K562 (cell line): ENCODE measurements around the gene CXCL6. TPM values are rescaled to one million over a fixed set of nuclear protein-coding genes. Genes with fewer than 3 reads are reported as not detected.

ENCODE experiments used
- CBX8 ChIP-seq: fragments of 200-600 bp; sonication (generic); IDR thresholded peaks from 2 replicates; pipeline ENCODE4 v1.6.1; 2012; ENCODE audit warnings: borderline replicate concordance, mixed run types, low read depth, mild to moderate bottlenecking, moderate library complexity, mixed read lengths, low read length, control low read depth, inconsistent platforms; ENCODE audit not compliant: poor library complexity, severe bottlenecking; ENCODE audit errors: extremely low read depth
- CUX1 ChIP-seq: fragments of 200-800 bp; sonication (Bioruptor generic); IDR thresholded peaks from 2 replicates; pipeline ENCODE4 v1.6.1; 2016; ENCODE audit warnings: missing genetic modification characterization, missing compliant biosample characterization
- MGA ChIP-seq: fragments of 450-650 bp; IDR thresholded peaks from 2 replicates; pipeline ENCODE4 v1.6.1; 2016; ENCODE audit warnings: mild to moderate bottlenecking, moderate library complexity
- ZEB2 ChIP-seq: fragments of 450-650 bp; IDR thresholded peaks from 2 replicates; pipeline ENCODE4 v1.6.1; 2016
- ZNF277 ChIP-seq: fragments of 250-450 bp; sonication (Bioruptor Pico); IDR thresholded peaks from 2 replicates; pipeline ENCODE4 v1.8.0; 2022; ENCODE audit warnings: inconsistent platforms, mild to moderate bottlenecking, moderate library complexity, borderline replicate concordance
- ZNF398 ChIP-seq: fragments of 250-450 bp; sonication (Bioruptor Pico); IDR thresholded peaks from 2 replicates; pipeline ENCODE4 v1.8.0; 2021; ENCODE audit warnings: moderate library complexity, mild to moderate bottlenecking, inconsistent platforms
- polyA plus RNA-seq, 8 experiments: library from polyadenylated mRNA; depleted of rRNA in 4 of 8; stranded (reverse) in 5 of 8; unstranded in 3 of 8; fragments of >200 nt; fragmentation: Nextera tagmentation in 2 of 8; fragmentation: Illumina TruSeq in 1 of 8; extraction: Ambion mirVana in 2 of 8; extraction: Trizol in 1 of 8; gene quantifications; 2 replicates each; pipeline versions ENCODE4 v1.2.1 to v1.2.3, GENCODE V29; 2011 to 2014; ENCODE audit warnings: inconsistent platforms in 1 of 8, missing spikeins in 1 of 8
- total RNA-seq, 7 experiments: library from RNA; depleted of rRNA in 6 of 7; stranded (reverse); fragments of >200 nt in 6 of 7; fragmentation: Illumina TruSeq in 2 of 7; extraction: Trizol in 2 of 7; gene quantifications; 2 replicates each; pipeline versions ENCODE4 v1.2.1 to v1.2.3, GENCODE V29; 2011 to 2021; ENCODE audit warnings: low replicate concordance in 1 of 7

The CXCL6 gene
- total and polyA plus RNA-seq, 9 of the 15 experiments (the other 6 are each of a cell fraction or from before 2014, with no cell fraction given), result not detected

GRCh38 chr4:73832651-73833237 is 3.7 kb upstream of the CXCL6 start (continued):
- no peak for TF ChIP-seq MGA
- no peak for TF ChIP-seq CBX8
- TF ChIP-seq ZNF277, result no peak
- no peak; the same call in 1 of the 2 replicates for TF ChIP-seq CUX1 (CRISPR knock-in tag)
- no peak for TF ChIP-seq ZNF398 (CRISPR knock-in tag)
- TF ChIP-seq ZEB2, result no peak
